Brain pericyte (primary cell): ENCODE results near the gene TTLL8.

Experiments
- DNase-seq: peaks from one replicate; pipeline ENCODE4 v3.0.0-alpha.2; 2012; ENCODE audit warnings: low read depth, low spot score

TTLL8 gene

GRCh38 chr22:50018608-50019285, 39.4 kb downstream of the TTLL8 start:
- DNase-seq, result no peak

GRCh38 chr22:50017701-50018224, 40.3 kb downstream of the TTLL8 start:
- DNase-seq, result no peak

GRCh38 chr22:50016988-50017700, 41.0 kb downstream of the TTLL8 start:
- no peak for DNase-seq

- DNase-seq, result no peak
Observed at GRCh38 chr22:50016308-50016987, 41.6 kb downstream of the TTLL8 start.

GRCh38 chr22:50015451-50016307, 42.4 kb downstream of the TTLL8 start:
- DNase-seq, result no peak

GRCh38 chr22:50014655-50015401, 43.3 kb downstream of the TTLL8 start:
- no peak for DNase-seq

- no peak for DNase-seq
Observed at GRCh38 chr22:50014053-50014501, 44.0 kb downstream of the TTLL8 start.

- no peak for DNase-seq
Observed at GRCh38 chr22:50012211-50013181, 45.6 kb downstream of the TTLL8 start, which contains the start of gene IL17REL. TSS of gene IL17REL (minus strand) at chr22:50012765. CDS start at chr22:50012646, 119 bp downstream.

GRCh38 chr22:50011447-50012210, 46.5 kb downstream of the TTLL8 start:
- no peak for DNase-seq

- DNase-seq, result no peak
Observed at GRCh38 chr22:50010676-50011446, 47.2 kb downstream of the TTLL8 start.

- no peak for DNase-seq
Observed at GRCh38 chr22:50009765-50010675, 48.1 kb downstream of the TTLL8 start.

- DNase-seq, result no peak
Observed at GRCh38 chr22:50009251-50009650, 48.8 kb downstream of the TTLL8 start.

- no peak for DNase-seq
Observed at GRCh38 chr22:50008151-50009040, 49.7 kb downstream of the TTLL8 start.

- DNase-seq, result no peak
Observed at GRCh38 chr22:50007057-50007511, 51.0 kb downstream of the TTLL8 start.

- DNase-seq, result no peak
Observed at GRCh38 chr22:50004918-50005317, 53.2 kb downstream of the TTLL8 start.

GRCh38 chr22:50002791-50003190, 55.3 kb downstream of the TTLL8 start:
- no peak for DNase-seq
